ENCODE results near the gene ARSG. TPM values are rescaled to one million over a fixed set of nuclear protein-coding genes. Genes with fewer than 3 reads are reported as not detected.

Gene ARSG
- total and polyA plus RNA-seq, 2 experiments from 2014 or later = 1.7 to 5.1 TPM

GRCh38 chr17:68247445-68248198, 43.7 kb upstream of the ARSG start, which contains the start of gene AMZ2:
AMZ2 (plus strand) TSS chr17:68248043; CDS start chr17:68250188, 2,145 bp downstream.
- peaks cover 17% of the 10 kb centered on the region for H3K27me3 Mint-ChIP-seq (ENCODE audit: insufficient read depth, low read depth, poor library complexity)
- DNase-seq (ENCODE audit: low spot score) (peak; percentile 93), ATAC-seq (peak; percentile 97)
- Histone ChIP-seq H3K4me2 (peak within 1 kb of the TSS; percentile 85), H3K27me3 (ENCODE audit: insufficient read depth) (no peaks in the 10 kb centered on the region), H3K4me1 (ENCODE audit: insufficient read depth) (no peaks in the 10 kb centered on the region), H3K4me3 (peak within 1 kb of the TSS; percentile 86), H4K20me1 (replicated peaks; ENCODE audit: insufficient read depth) (no peaks in the 10 kb centered on the region), H3K36me3 (ENCODE audit: insufficient read depth) (no peaks in the 10 kb centered on the region), H3K79me2 (replicated peaks; ENCODE audit: insufficient read depth) (no peaks in the 10 kb centered on the region), H3K9me2 (ENCODE audit: insufficient read depth) (no peaks in the 10 kb centered on the region), H2AFZ (peak within 1 kb of the TSS; percentile 80), H3K27ac (ENCODE audit: low read depth) (no peak within 1 kb of the TSS), H3F3A (replicated peaks; ENCODE audit: low read depth) (no peaks in the 10 kb centered on the region)
- TF ChIP-seq CREB1 (CRISPR knock-in tag; IDR thresholded peaks at IDR 0.05; ENCODE audit: low read depth) (peak; percentile 29), ETS1 (IDR thresholded peaks at IDR 0.05) (peak; percentile 62), CTCF (conservative IDR thresholded peaks at IDR 0.05; ENCODE audit: low read depth in 2 of 2) (no peak), POLR2AphosphoS5 (IDR thresholded peaks at IDR 0.05; ENCODE audit: low read depth) (peak; percentile 93)
- H3K27ac Mint-ChIP-seq = peak within 1 kb of the TSS; percentile 81
- H3K36me3 Mint-ChIP-seq (ENCODE audit: low read depth) = peaks cover 3% of the 10 kb centered on the region; the same call in 2 of the 3 replicates
- peak within 1 kb of the TSS; percentile 80 for H3K4me3 Mint-ChIP-seq
- H3K4me1 Mint-ChIP-seq = peaks cover 10% of the 10 kb centered on the region
- H3K9me3 Mint-ChIP-seq = no peaks in the 10 kb centered on the region

- Histone ChIP-seq H3K4me3 (peak overlapping the region; percentile 86), H3F3A (replicated peaks; ENCODE audit: low read depth) (no peaks in the 10 kb centered on the region), H3K9me2 (ENCODE audit: insufficient read depth) (no peaks in the 10 kb centered on the region), H3K27ac (ENCODE audit: low read depth) (no peak overlapping the region), H3K4me2 (peak overlapping the region; percentile 85), H3K4me1 (ENCODE audit: insufficient read depth) (no peaks in the 10 kb centered on the region), H3K27me3 (ENCODE audit: insufficient read depth) (no peaks in the 10 kb centered on the region), H3K79me2 (replicated peaks; ENCODE audit: insufficient read depth) (no peaks in the 10 kb centered on the region), H4K20me1 (replicated peaks; ENCODE audit: insufficient read depth) (no peaks in the 10 kb centered on the region), H3K36me3 (ENCODE audit: insufficient read depth) (no peaks in the 10 kb centered on the region), H2AFZ (peak overlapping the region; percentile 76; the same call in 1 of the 2 replicates)
- Mint-ChIP-seq H3K4me3 (peak overlapping the region; percentile 80), H3K9me3 (no peaks in the 10 kb centered on the region), H3K36me3 (ENCODE audit: low read depth) (peaks cover 3% of the 10 kb centered on the region; the same call in 2 of the 3 replicates), H3K27ac (peak overlapping the region; percentile 8), H3K4me1 (peaks cover 10% of the 10 kb centered on the region), H3K27me3 (ENCODE audit: insufficient read depth, low read depth, poor library complexity) (peaks cover 17% of the 10 kb centered on the region)
- ATAC-seq (peak; percentile 24; the same call in 2 of the 3 replicates), DNase-seq (ENCODE audit: low spot score) (no peak)
- TF ChIP-seq REST (IDR thresholded peaks at IDR 0.05; ENCODE audit: unreplicated experiment) (no peak), JUNB (IDR thresholded peaks at IDR 0.05; ENCODE audit: unreplicated experiment) (no peak), CTCF (conservative IDR thresholded peaks at IDR 0.05; ENCODE audit: low read depth in 2 of 2) (no peak), ETS1 (IDR thresholded peaks at IDR 0.05) (no peak), NANOG (IDR thresholded peaks at IDR 0.05; ENCODE audit: borderline replicate concordance) (no peak), ZNF331 (CRISPR knock-in tag; IDR thresholded peaks at IDR 0.05; ENCODE audit: low read depth) (no peak), STAT1 (IDR thresholded peaks at IDR 0.05; ENCODE audit: unreplicated experiment) (no peak), EZH2 (IDR thresholded peaks at IDR 0.05; ENCODE audit: low read depth, unreplicated experiment) (no peak), ZNF114 (CRISPR knock-in tag; IDR thresholded peaks at IDR 0.05) (no peak), EZH2phosphoT487 (IDR thresholded peaks at IDR 0.05; ENCODE audit: unreplicated experiment) (no peak), POLR2AphosphoS5 (IDR thresholded peaks at IDR 0.05; ENCODE audit: low read depth) (no peak), CREB1 (CRISPR knock-in tag; IDR thresholded peaks at IDR 0.05; ENCODE audit: low read depth) (no peak)
Observed at GRCh38 chr17:68248199-68248825, 43.0 kb upstream of the ARSG start.
